Right cardiac atrium (tissue), 5 donors: ENCODE measurements around the gene PLPP3. TPM values are rescaled to one million over a fixed set of nuclear protein-coding genes. Genes with fewer than 3 reads are reported as not detected.

Experiments
- ATAC-seq, 2 donors: fragments of 200-7000 bp; cut with Tn5 transposase; one replicate each; pipeline versions ENCODE4 v1.8.0 to v1.9.1; 2020; ENCODE audit warnings: moderate library complexity in 2 of 2, mild to moderate bottlenecking in 1 of 2
- DNase-seq, 3 donors: peaks; one replicate each; pipeline ENCODE4 v3.0.0-alpha.2; 2020
- H3K27ac ChIP-seq: one replicate; pipeline ENCODE4 v1.5.1; 2013; ENCODE audit warnings: mild to moderate bottlenecking, low read length, control low read depth, moderate library complexity
- H3K27me3 ChIP-seq: one replicate; pipeline ENCODE4 v1.6.1; 2013; ENCODE audit not compliant: control insufficient read depth, insufficient read depth
- H3K4me1 ChIP-seq: one replicate; pipeline ENCODE4 v1.6.1; 2013; ENCODE audit warnings: low read length; ENCODE audit not compliant: control insufficient read depth, insufficient read depth
- H3K4me3 ChIP-seq: one replicate; pipeline ENCODE4 v1.5.1; 2013; ENCODE audit warnings: low read length, control low read depth
- H3K9me3 ChIP-seq: one replicate; pipeline ENCODE4 v1.6.1; 2013; ENCODE audit warnings: low read length; ENCODE audit not compliant: control insufficient read depth
- WGBS: extraction: QIAGEN DNeasy Blood & Tissue Kit; methylation state at CpG from one replicate; pipeline ENCODE4 v1.1.7; 2013; 5-methylcytosine and 5-hydroxymethylcytosine counted together
- intact Hi-C, 4 donors: fragments of 100-400 bp; cut with DNase I; formaldehyde crosslinking; loops; one replicate each; pipeline versions ENCODE4 v1.11.0 to v1.14.0; 2022 to 2023
- polyA plus RNA-seq: library from polyadenylated mRNA; stranded (reverse); fragments of 200-250 nt; gene quantifications from one replicate; pipeline ENCODE4 v1.2.3, GENCODE V29; 2013
- total RNA-seq, 4 donors: library from RNA; stranded (reverse); fragmentation: NEBNext Ultra II Directional; extraction: Animal tissue kit (Norgen Biotek cat#: 25700); gene quantifications; one replicate each; pipeline ENCODE4 v1.2.1, GENCODE V29; 2021
- donor health status: healthy with polysubstance abuse.
- donor health status: DM: no; HTN: yes; CAD: no.
- donor health status: DM: no; HTN: no; CAD: no.
- donor health status: DM: no; HTN: yes; CAD: no; lungs with severe emphysema.
- donor health status: DM: yes; HTN: yes; CAD: no.

Gene PLPP3
- total and polyA plus RNA-seq, 5 donors, result 47.7 to 120 (median 91.3) TPM

GRCh38 chr1:56446531-56447098 lies 132.7 kb downstream of the PLPP3 start:
- H3K27me3 ChIP-seq, result no peaks in the 10 kb centered on the region
- peak; percentile 41 to 78 (median 66) for DNase-seq
- 16% methylated on average over 5 of the region's 5 CpGs for WGBS
- intact Hi-C loops, result no loop called here
- ATAC-seq, result peak; percentile 83 to 88
- peaks cover 13% of the 10 kb centered on the region for H3K4me1 ChIP-seq
- H3K4me3 ChIP-seq, result no peak overlapping the region
- no peaks in the 10 kb centered on the region for H3K9me3 ChIP-seq
- H3K27ac ChIP-seq, result peak overlapping the region; percentile 88

- DNase-seq (no peak), ATAC-seq (no peak)
- 83% methylated on average over 7 of the region's 7 CpGs for WGBS
- intact Hi-C loops, result no loop called here
- Histone ChIP-seq H3K27me3 (no peaks in the 10 kb centered on the region), H3K4me3 (no peak overlapping the region), H3K4me1 (peaks cover 12% of the 10 kb centered on the region), H3K9me3 (no peaks in the 10 kb centered on the region), H3K27ac (no peak overlapping the region)
Observed at GRCh38 chr1:56444960-56445646, 134.3 kb downstream of the PLPP3 start.

Other genes with a start within 250 kb of the PLPP3 start
- gene PRKAA2, start 65.8 kb upstream of the PLPP3 start, total RNA-seq, result 10 to 100 TPM; 65.9 to 91.7 (median 69.9) TPM
- 19.8 TPM for gene PRKAA2, start 65.8 kb upstream of the PLPP3 start, polyA plus RNA-seq
- under 1 TPM in 3 of 4 donors, not detected in 1; 0.14 to 0.76 (median 0.62) TPM for gene FYB2, start 239.8 kb upstream of the PLPP3 start, total RNA-seq
- gene FYB2, start 239.8 kb upstream of the PLPP3 start, polyA plus RNA-seq, result 0.79 TPM